ENCODE results near the gene ITSN1.

The ITSN1 gene

DNA sequence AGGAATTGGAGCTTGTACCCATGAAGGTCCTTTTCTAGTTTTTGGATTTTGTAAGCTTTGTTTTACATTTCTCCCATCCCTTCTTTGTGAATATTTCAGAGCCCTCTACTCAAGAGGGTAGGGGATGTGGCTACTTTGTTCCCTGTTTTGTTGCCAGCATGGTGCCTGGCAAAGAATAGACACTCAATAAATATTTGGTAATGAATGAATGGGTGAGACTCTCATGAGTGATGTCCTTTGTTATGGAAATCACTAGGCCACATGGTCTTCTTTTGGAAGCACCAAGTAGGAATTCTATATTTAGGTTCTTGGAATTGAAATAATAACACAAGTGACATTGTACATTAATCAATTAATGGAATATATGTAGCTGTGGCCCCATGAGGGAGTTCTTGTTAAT is 300.1 kb downstream of the ITSN1 start:
- no peak for ATAC-seq
- TF ChIP-seq ISL1 (CRISPR knock-in tag; IDR thresholded peaks at IDR 0.05), result no peak
- TF ChIP-seq GLIS3 (CRISPR knock-in tag; IDR thresholded peaks at IDR 0.05), result no peak
- TF ChIP-seq CSDC2 (CRISPR knock-in tag; IDR thresholded peaks at IDR 0.05), result no peak
- no peak for TF ChIP-seq TCF4 (CRISPR knock-in tag; IDR thresholded peaks at IDR 0.05; ENCODE audit: borderline replicate concordance)
- TF ChIP-seq, protein P1, sequence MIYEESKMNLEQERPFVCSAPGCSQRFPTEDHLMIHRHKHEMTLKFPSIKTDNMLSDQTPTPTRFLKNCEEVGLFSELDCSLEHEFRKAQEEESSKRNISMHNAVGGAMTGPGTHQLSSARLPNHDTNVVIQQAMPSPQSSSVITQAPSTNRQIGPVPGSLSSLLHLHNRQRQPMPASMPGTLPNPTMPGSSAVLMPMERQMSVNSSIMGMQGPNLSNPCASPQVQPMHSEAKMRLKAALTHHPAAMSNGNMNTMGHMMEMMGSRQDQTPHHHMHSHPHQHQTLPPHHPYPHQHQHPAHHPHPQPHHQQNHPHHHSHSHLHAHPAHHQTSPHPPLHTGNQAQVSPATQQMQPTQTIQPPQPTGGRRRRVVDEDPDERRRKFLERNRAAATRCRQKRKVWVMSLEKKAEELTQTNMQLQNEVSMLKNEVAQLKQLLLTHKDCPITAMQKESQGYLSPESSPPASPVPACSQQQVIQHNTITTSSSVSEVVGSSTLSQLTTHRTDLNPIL (CRISPR knock-in tag; IDR thresholded peaks at IDR 0.05; ENCODE audit: low read depth), result no peak
- no peak for TF ChIP-seq PPARA (CRISPR knock-in tag; IDR thresholded peaks at IDR 0.05; ENCODE audit: borderline replicate concordance)
- TF ChIP-seq, protein P2, sequence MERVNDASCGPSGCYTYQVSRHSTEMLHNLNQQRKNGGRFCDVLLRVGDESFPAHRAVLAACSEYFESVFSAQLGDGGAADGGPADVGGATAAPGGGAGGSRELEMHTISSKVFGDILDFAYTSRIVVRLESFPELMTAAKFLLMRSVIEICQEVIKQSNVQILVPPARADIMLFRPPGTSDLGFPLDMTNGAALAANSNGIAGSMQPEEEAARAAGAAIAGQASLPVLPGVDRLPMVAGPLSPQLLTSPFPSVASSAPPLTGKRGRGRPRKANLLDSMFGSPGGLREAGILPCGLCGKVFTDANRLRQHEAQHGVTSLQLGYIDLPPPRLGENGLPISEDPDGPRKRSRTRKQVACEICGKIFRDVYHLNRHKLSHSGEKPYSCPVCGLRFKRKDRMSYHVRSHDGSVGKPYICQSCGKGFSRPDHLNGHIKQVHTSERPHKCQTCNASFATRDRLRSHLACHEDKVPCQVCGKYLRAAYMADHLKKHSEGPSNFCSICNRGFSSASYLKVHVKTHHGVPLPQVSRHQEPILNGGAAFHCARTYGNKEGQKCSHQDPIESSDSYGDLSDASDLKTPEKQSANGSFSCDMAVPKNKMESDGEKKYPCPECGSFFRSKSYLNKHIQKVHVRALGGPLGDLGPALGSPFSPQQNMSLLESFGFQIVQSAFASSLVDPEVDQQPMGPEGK (CRISPR knock-in tag; IDR thresholded peaks at IDR 0.05; ENCODE audit: borderline replicate concordance), result no peak
- TF ChIP-seq ESRRG (CRISPR knock-in tag; IDR thresholded peaks at IDR 0.05), result no peak
- no peak for TF ChIP-seq ZNF8 (CRISPR knock-in tag; IDR thresholded peaks at IDR 0.05)
- no peak for TF ChIP-seq ZFP3 (CRISPR knock-in tag; IDR thresholded peaks at IDR 0.05)
- no peak for TF ChIP-seq ZC3H10 (CRISPR knock-in tag; IDR thresholded peaks at IDR 0.05)
- no peak for TF ChIP-seq SNAI2 (CRISPR knock-in tag; IDR thresholded peaks at IDR 0.05)
- TF ChIP-seq TOX (CRISPR knock-in tag; IDR thresholded peaks at IDR 0.05; ENCODE audit: borderline replicate concordance), result no peak
- no peak for TF ChIP-seq RARB (CRISPR knock-in tag; IDR thresholded peaks at IDR 0.05)
- TF ChIP-seq ARNTL (CRISPR knock-in tag; IDR thresholded peaks at IDR 0.05; ENCODE audit: borderline replicate concordance, low read depth), result no peak
- no peak for TF ChIP-seq BACH2 (CRISPR knock-in tag; IDR thresholded peaks at IDR 0.05; ENCODE audit: borderline replicate concordance)
- TF ChIP-seq, protein P3, sequence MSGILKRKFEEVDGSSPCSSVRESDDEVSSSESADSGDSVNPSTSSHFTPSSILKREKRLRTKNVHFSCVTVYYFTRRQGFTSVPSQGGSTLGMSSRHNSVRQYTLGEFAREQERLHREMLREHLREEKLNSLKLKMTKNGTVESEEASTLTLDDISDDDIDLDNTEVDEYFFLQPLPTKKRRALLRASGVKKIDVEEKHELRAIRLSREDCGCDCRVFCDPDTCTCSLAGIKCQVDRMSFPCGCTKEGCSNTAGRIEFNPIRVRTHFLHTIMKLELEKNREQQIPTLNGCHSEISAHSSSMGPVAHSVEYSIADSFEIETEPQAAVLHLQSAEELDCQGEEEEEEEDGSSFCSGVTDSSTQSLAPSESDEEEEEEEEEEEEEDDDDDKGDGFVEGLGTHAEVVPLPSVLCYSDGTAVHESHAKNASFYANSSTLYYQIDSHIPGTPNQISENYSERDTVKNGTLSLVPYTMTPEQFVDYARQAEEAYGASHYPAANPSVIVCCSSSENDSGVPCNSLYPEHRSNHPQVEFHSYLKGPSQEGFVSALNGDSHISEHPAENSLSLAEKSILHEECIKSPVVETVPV (CRISPR knock-in tag; IDR thresholded peaks at IDR 0.05), result no peak

DNA sequence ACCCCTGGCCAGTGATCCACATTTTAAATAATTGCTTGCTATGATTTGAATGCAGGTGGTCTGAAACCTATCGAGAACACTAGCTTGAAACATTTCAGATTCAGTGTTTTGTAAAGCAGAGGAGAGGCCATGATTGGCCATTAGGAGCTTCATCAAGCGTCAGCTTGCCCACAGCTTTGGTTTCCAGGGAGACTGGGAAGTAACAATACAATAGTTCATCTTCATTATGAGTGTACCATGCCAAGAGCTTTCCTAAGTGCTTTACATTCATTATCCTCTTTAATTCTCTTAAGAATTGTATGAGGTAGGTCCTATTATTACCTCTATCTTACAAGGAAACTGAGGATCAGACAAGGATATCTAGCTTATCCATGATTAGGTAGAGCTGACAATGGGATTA is 301.0 kb downstream of the ITSN1 start:
- no peak for ATAC-seq

More for the DNA sequence above, 301.0 kb downstream of the ITSN1 start:
- TF ChIP-seq ZNF70 (CRISPR knock-in tag; IDR thresholded peaks at IDR 0.05) (no peak), ZNF565 (CRISPR knock-in tag; conservative IDR thresholded peaks at IDR 0.05; ENCODE audit: low read depth) (no peak), ISL1 (CRISPR knock-in tag; IDR thresholded peaks at IDR 0.05) (no peak), GLIS3 (CRISPR knock-in tag; IDR thresholded peaks at IDR 0.05) (no peak), RARB (CRISPR knock-in tag; IDR thresholded peaks at IDR 0.05) (no peak), TCF4 (CRISPR knock-in tag; IDR thresholded peaks at IDR 0.05; ENCODE audit: borderline replicate concordance) (no peak), CSDC2 (CRISPR knock-in tag; IDR thresholded peaks at IDR 0.05) (no peak), OSR1 (CRISPR knock-in tag; IDR thresholded peaks at IDR 0.05) (no peak), ZNF8 (CRISPR knock-in tag; IDR thresholded peaks at IDR 0.05) (no peak), ZFP30 (CRISPR knock-in tag; IDR thresholded peaks at IDR 0.05) (no peak), ARNTL (CRISPR knock-in tag; IDR thresholded peaks at IDR 0.05; ENCODE audit: borderline replicate concordance, low read depth) (no peak), SNAI2 (CRISPR knock-in tag; IDR thresholded peaks at IDR 0.05) (no peak), ZFP3 (CRISPR knock-in tag; IDR thresholded peaks at IDR 0.05) (no peak)
- TF ChIP-seq, protein P2 (CRISPR knock-in tag; IDR thresholded peaks at IDR 0.05; ENCODE audit: borderline replicate concordance), result no peak
- TF ChIP-seq, protein P4, sequence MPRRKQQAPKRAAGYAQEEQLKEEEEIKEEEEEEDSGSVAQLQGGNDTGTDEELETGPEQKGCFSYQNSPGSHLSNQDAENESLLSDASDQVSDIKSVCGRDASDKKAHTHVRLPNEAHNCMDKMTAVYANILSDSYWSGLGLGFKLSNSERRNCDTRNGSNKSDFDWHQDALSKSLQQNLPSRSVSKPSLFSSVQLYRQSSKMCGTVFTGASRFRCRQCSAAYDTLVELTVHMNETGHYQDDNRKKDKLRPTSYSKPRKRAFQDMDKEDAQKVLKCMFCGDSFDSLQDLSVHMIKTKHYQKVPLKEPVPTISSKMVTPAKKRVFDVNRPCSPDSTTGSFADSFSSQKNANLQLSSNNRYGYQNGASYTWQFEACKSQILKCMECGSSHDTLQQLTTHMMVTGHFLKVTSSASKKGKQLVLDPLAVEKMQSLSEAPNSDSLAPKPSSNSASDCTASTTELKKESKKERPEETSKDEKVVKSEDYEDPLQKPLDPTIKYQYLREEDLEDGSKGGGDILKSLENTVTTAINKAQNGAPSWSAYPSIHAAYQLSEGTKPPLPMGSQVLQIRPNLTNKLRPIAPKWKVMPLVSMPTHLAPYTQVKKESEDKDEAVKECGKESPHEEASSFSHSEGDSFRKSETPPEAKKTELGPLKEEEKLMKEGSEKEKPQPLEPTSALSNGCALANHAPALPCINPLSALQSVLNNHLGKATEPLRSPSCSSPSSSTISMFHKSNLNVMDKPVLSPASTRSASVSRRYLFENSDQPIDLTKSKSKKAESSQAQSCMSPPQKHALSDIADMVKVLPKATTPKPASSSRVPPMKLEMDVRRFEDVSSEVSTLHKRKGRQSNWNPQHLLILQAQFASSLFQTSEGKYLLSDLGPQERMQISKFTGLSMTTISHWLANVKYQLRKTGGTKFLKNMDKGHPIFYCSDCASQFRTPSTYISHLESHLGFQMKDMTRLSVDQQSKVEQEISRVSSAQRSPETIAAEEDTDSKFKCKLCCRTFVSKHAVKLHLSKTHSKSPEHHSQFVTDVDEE (CRISPR knock-in tag; IDR thresholded peaks at IDR 0.05), result no peak
- TF ChIP-seq, protein P5, sequence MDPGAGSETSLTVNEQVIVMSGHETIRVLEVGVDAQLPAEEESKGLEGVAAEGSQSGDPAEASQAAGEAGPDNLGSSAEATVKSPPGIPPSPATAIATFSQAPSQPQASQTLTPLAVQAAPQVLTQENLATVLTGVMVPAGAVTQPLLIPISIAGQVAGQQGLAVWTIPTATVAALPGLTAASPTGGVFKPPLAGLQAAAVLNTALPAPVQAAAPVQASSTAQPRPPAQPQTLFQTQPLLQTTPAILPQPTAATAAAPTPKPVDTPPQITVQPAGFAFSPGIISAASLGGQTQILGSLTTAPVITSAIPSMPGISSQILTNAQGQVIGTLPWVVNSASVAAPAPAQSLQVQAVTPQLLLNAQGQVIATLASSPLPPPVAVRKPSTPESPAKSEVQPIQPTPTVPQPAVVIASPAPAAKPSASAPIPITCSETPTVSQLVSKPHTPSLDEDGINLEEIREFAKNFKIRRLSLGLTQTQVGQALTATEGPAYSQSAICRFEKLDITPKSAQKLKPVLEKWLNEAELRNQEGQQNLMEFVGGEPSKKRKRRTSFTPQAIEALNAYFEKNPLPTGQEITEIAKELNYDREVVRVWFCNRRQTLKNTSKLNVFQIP (CRISPR knock-in tag; IDR thresholded peaks at IDR 0.05; ENCODE audit: borderline replicate concordance, low read depth), result no peak
- TF ChIP-seq, protein P1 (CRISPR knock-in tag; IDR thresholded peaks at IDR 0.05; ENCODE audit: low read depth), result no peak
- TF ChIP-seq, protein P3 (CRISPR knock-in tag; IDR thresholded peaks at IDR 0.05), result no peak
